ENCODE measurements around the gene LPP. TPM values are rescaled to one million over a fixed set of nuclear protein-coding genes. Genes with fewer than 3 reads are reported as not detected.

Gene LPP
- total and polyA plus RNA-seq, 10 of the 15 experiments (the other 5 are each of a cell fraction or from before 2014, with no cell fraction given): under 0.01 to 0.62 (median 0.03) TPM

DNA sequence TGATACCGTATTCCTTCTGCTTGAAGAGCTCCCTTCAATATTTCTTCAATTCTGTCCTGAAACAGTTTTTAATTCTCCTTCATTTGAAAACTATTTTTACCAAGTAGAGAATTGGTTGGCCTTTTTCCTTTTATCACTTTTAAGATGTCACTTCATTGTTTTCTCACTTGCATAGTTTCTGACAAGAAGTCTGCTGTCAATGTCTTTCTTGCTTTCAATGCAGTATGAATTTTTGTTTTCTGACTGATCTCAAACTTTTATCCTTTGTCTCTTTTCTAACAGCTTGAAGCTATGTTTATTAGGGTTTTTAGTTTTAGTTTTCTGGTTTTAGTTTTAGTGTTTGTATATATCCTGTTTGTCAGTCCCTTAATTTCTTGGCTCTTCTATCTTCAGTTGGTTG lies 653.0 kb downstream of the LPP start:
- FAIRE-seq (no peak), ATAC-seq (no peak), DNase-seq (ENCODE audit: low read depth, low spot score) (no peak)
- intact Hi-C loops (cut with micrococcal nuclease; ENCODE audit: unreplicated experiment) (no loop called here), in situ Hi-C loops (cut with MboI) (no loop called here)
- Histone ChIP-seq H3K79me2 (ENCODE audit: control insufficient read depth, insufficient read depth, low read length) (no peaks in the 10 kb centered on the region), H3K9me3 (replicated peaks; ENCODE audit: control insufficient read depth, insufficient read depth, low read length) (no peaks in the 10 kb centered on the region; the same call in 1 of the 3 replicates), H3K9ac (ENCODE audit: control insufficient read depth, insufficient read depth, low read length) (no peak overlapping the region), H4K20me1 (ENCODE audit: control insufficient read depth, insufficient read depth) (no peaks in the 10 kb centered on the region), H3K4me3 (no peak overlapping the region), H3K4me2 (ENCODE audit: control insufficient read depth, insufficient read depth) (no peak overlapping the region), H3K27me3 (replicated peaks in 1 of 2; ENCODE audit: control insufficient read depth in 2 of 2, insufficient read depth in 2 of 2, low read length in 1 of 2) (no peaks in the 10 kb centered on the region), H3K4me1 (ENCODE audit: control insufficient read depth, insufficient read depth, low read length) (no peaks in the 10 kb centered on the region), H3K27ac (ENCODE audit: control insufficient read depth, insufficient read depth) (no peak overlapping the region), H3K36me3 (ENCODE audit: control insufficient read depth in 2 of 2, insufficient read depth in 2 of 2, low read length in 1 of 2) (no peaks in the 10 kb centered on the region), H2AFZ (ENCODE audit: control insufficient read depth, low read depth, low read length) (no peak overlapping the region)
- TF ChIP-seq NFYA (IDR thresholded peaks at IDR 0.05; ENCODE audit: borderline replicate concordance, low read depth, low read length) (no peak), CBX5 (IDR thresholded peaks at IDR 0.05; ENCODE audit: low read depth) (0 out of 2 replicates have a peak, but pooled peaks have one; percentile 34), EP300 (IDR thresholded peaks at IDR 0.05; ENCODE audit: borderline replicate concordance in 1 of 2, control insufficient read depth in 1 of 2, low read depth in 2 of 2, low read length in 2 of 2) (no peak)
- 75% methylated on average over 1 of the region's 1 CpG for WGBS (ENCODE audit: insufficient coverage, insufficient replicate concordance, low lambda C conversion rate, missing lambda C conversion rate)
- POLR2A ChIA-PET: no interaction called here
- CTCF ChIA-PET: interaction anchor here (0.7 kb wide), 1 partner anchor 1066 kb away, joined by 3 read pairs; no protein-coding TSS in a partner anchor
- no TSS peak for BruUV-seq (replicated peaks)
- RAD21 ChIA-PET (ENCODE audit: unreplicated experiment): no interaction called here
- SMC1A ChIA-PET (ENCODE audit: uncharacterized antibody, unreplicated experiment): no interaction called here

- no peak for ATAC-seq
- no peak for FAIRE-seq
- no peak for TF ChIP-seq EZH2 (IDR thresholded peaks at IDR 0.05; ENCODE audit: borderline replicate concordance, control insufficient read depth, low read depth, low read length)
- TF ChIP-seq BRCA1 (IDR thresholded peaks at IDR 0.05; ENCODE audit: low read depth, low read length): no peak
- no peak for TF ChIP-seq MTA3 (IDR thresholded peaks at IDR 0.05; ENCODE audit: borderline replicate concordance, low read length)
- H3K36me3 ChIP-seq (ENCODE audit: control insufficient read depth in 2 of 2, insufficient read depth in 2 of 2, low read length in 1 of 2): no peaks in the 10 kb centered on the region
- no peaks in the 10 kb centered on the region; the same call in 1 of the 3 replicates for H3K9me3 ChIP-seq (replicated peaks; ENCODE audit: control insufficient read depth, insufficient read depth, low read length)
- no peaks in the 10 kb centered on the region for H3K4me1 ChIP-seq (ENCODE audit: control insufficient read depth, insufficient read depth, low read length)
- no peak overlapping the region for H3K4me3 ChIP-seq
- no peaks in the 10 kb centered on the region for H3K79me2 ChIP-seq (ENCODE audit: control insufficient read depth, insufficient read depth, low read length)
- DNase-seq (ENCODE audit: low read depth, low spot score): no peak
- no peak overlapping the region for H3K9ac ChIP-seq (ENCODE audit: control insufficient read depth, insufficient read depth, low read length)
- H3K4me2 ChIP-seq (ENCODE audit: control insufficient read depth, insufficient read depth): no peak overlapping the region
- BruUV-seq (replicated peaks): no TSS peak
- no peaks in the 10 kb centered on the region for H3K27me3 ChIP-seq (replicated peaks in 1 of 2; ENCODE audit: control insufficient read depth in 2 of 2, insufficient read depth in 2 of 2, low read length in 1 of 2)
- RAD21 ChIA-PET (ENCODE audit: unreplicated experiment): no interaction called here
- 5% methylated on average over 1 of the region's 1 CpG for WGBS (ENCODE audit: insufficient coverage, insufficient replicate concordance, low lambda C conversion rate, missing lambda C conversion rate)
- POLR2A ChIA-PET: no interaction called here
- SMC1A ChIA-PET (ENCODE audit: uncharacterized antibody, unreplicated experiment): no interaction called here
- CTCF ChIA-PET: no interaction called here
- no peak overlapping the region for H3K27ac ChIP-seq (ENCODE audit: control insufficient read depth, insufficient read depth)
- H2AFZ ChIP-seq (ENCODE audit: control insufficient read depth, low read depth, low read length): no peak overlapping the region
- intact Hi-C loops (cut with micrococcal nuclease; ENCODE audit: unreplicated experiment): no loop called here
- H4K20me1 ChIP-seq (ENCODE audit: control insufficient read depth, insufficient read depth): no peaks in the 10 kb centered on the region
- in situ Hi-C loops (cut with MboI): no loop called here
Observed at GRCh38 chr3:188812198-188812597, 658.2 kb downstream of the LPP start.

All from GM12878 (cell line).